ENCODE data around the gene PBX4.

GRCh38 chr19:19661675-19662251 is 43.3 kb upstream of the PBX4 start:
- TF ChIP-seq EZH2phosphoT487 (IDR thresholded peaks at IDR 0.05; ENCODE audit: insufficient read depth, low read depth) (no peak), EZH2 (IDR thresholded peaks at IDR 0.05; ENCODE audit: insufficient read depth, poor library complexity, severe bottlenecking) (no peak)
